ENCODE measurements around the gene XRCC6. TPM values are rescaled to one million over a fixed set of nuclear protein-coding genes. Genes with fewer than 3 reads are reported as not detected.

XRCC6 gene
- total RNA-seq, 1 experiment from 2014 or later = 203 TPM

DNA sequence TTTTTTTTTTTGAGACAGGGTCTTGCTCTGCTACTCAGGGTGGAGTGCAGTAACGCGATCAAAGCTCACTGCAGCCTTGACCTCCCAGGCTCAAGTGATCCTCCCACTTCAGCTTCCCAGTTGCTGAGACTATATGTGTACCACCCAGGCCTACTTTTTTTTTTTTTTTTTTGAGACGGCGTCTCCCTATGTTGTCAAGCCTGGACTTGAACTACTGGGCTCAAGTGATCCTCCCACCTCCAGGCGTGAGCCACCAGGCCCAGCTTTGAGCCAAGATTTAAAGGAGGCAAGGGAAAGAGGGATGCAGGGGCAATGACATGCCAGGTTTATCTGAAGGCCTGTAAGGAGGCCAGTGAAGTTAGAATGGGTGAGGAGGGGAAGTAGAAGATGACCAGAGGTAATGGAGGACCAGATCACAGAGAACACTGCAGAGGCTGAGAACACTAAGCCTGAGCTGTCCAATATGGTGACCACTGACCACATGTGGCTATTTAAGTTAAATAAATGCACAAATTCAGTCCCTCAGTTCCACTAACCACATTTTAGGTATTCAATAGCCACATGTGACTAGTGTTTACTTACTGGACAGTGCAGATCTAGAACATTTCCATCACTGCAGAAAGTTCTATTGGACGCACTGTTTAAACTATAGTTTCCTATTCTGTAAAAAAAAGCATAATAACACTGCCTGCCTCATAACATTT, 8.3 kb upstream of the XRCC6 start:
- intact Hi-C loops (cut with micrococcal nuclease) = no loop called here
- ChIA-PET POLR2A (interaction anchor here (1.0 to 1.5 kb wide), 2 partner anchors 9 to 24 kb away, joined by 4 to 6 read pairs; partner anchors contain the start of genes DESI1, PMM1 and XRCC6), CTCF (interaction anchor here (0.6 kb wide), 3 partner anchors 14 to 36 kb away, joined by 3 read pairs; no protein-coding TSS in a partner anchor)
- DNase-seq (ENCODE audit: unreplicated experiment) = no peak
- TF ChIP-seq CTCF (IDR thresholded peaks at IDR 0.05; ENCODE audit: unreplicated experiment) = no peak
- no TSS peak for BruUV-seq (replicated peaks)
- no peaks in the 10 kb centered on the region for H3K27me3 Mint-ChIP-seq (ENCODE audit: insufficient read depth, unreplicated experiment)
- no peak overlapping the region for H3K27ac Mint-ChIP-seq (ENCODE audit: low read depth, unreplicated experiment)
- H3K36me3 Mint-ChIP-seq (ENCODE audit: insufficient read depth, unreplicated experiment) = peaks cover 15% of the 10 kb centered on the region
- H3K4me1 Mint-ChIP-seq (ENCODE audit: insufficient read depth, unreplicated experiment) = peaks cover 19% of the 10 kb centered on the region
- H3K4me3 Mint-ChIP-seq (ENCODE audit: unreplicated experiment) = no peak overlapping the region
- no peaks in the 10 kb centered on the region for H3K9me3 Mint-ChIP-seq (ENCODE audit: unreplicated experiment)

DNA sequence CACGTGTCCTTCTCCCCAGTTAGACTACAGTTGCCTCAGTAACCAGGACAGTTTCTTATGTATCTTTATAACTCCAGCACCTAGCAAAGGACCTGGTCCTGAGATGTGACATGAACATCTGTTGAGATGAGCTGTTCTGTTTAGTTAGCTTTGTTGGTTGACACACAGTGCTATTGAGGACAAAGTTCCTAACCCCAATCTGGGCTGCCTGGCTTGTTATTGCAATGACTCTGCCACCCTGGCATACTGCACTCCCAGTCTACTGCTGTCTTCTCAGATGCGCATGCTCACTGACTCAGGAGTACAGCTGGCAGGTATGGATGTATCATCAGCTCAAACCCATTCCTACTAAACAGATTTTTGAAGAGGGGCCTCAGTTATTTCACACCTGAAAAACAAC, 7.6 kb upstream of the XRCC6 start:
- Mint-ChIP-seq H3K4me3 (ENCODE audit: unreplicated experiment) (no peak overlapping the region), H3K36me3 (ENCODE audit: insufficient read depth, unreplicated experiment) (peaks cover 17% of the 10 kb centered on the region), H3K27ac (ENCODE audit: low read depth, unreplicated experiment) (no peak overlapping the region), H3K4me1 (ENCODE audit: insufficient read depth, unreplicated experiment) (peaks cover 20% of the 10 kb centered on the region), H3K27me3 (ENCODE audit: insufficient read depth, unreplicated experiment) (no peaks in the 10 kb centered on the region), H3K9me3 (ENCODE audit: unreplicated experiment) (no peaks in the 10 kb centered on the region)
- ChIA-PET POLR2A (interaction anchor here (0.6 to 1.5 kb wide), 3 partner anchors 8 to 70 kb away, joined by 3 to 6 read pairs (median 4); partner anchors contain the start of genes DESI1, PMM1 and XRCC6), CTCF (interaction anchor here (1.4 kb wide), 1 partner anchor 16 kb away, joined by 4 read pairs; no protein-coding TSS in a partner anchor)
- intact Hi-C loops (cut with micrococcal nuclease) = no loop called here
- DNase-seq (ENCODE audit: unreplicated experiment) = no peak
- TF ChIP-seq CTCF (IDR thresholded peaks at IDR 0.05; ENCODE audit: unreplicated experiment) = no peak
- no TSS peak for BruUV-seq (replicated peaks)

DNA sequence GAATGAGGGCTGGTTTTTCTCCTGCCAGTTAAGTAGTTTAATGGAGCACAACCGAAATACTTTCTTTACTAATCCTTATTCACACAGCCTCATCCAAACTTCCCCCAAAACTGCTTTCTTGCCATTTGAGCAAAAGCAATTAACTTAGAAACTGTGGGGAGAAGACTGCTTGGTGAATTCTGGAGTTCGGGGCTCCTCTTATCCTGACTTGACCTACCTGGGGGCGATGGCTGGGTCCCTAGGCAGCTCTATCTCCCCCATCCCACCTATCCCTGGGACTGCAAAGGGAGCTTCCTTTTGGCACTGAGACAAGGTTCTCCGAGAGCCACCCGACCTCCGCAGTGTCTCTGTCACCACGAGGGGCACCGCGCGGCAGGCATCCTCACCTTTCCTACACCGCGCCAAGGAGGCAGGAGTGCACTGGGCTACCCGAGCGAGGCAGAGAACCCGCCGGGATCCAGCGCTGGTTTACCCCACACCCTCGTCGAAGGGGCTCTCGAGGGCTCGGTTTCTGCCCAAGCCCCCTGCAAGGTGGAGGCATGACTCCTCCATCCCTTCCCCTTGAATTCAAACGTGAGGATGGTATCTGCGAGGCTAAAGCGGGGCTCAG, 1.0 kb upstream of the XRCC6 start:
- Mint-ChIP-seq H3K27me3 (ENCODE audit: insufficient read depth, unreplicated experiment) (no peaks in the 10 kb centered on the region), H3K4me1 (ENCODE audit: insufficient read depth, unreplicated experiment) (peaks cover 29% of the 10 kb centered on the region), H3K27ac (ENCODE audit: low read depth, unreplicated experiment) (peak overlapping the region; percentile 95), H3K9me3 (ENCODE audit: unreplicated experiment) (no peaks in the 10 kb centered on the region), H3K4me3 (ENCODE audit: unreplicated experiment) (peak overlapping the region; percentile 93), H3K36me3 (ENCODE audit: insufficient read depth, unreplicated experiment) (peaks cover 47% of the 10 kb centered on the region)
- no TSS peak for BruUV-seq (replicated peaks)
- no peak for TF ChIP-seq CTCF (IDR thresholded peaks at IDR 0.05; ENCODE audit: unreplicated experiment)
- CTCF ChIA-PET = interaction anchor here (0.6 to 2.5 kb wide), 5 partner anchors 16 to 76 kb away, joined by 3 to 18 read pairs (median 4); partner anchors contain the start of gene POLR3H
- intact Hi-C loops (cut with micrococcal nuclease) = no loop called here
- DNase-seq (ENCODE audit: unreplicated experiment) = peak; percentile 33
- POLR2A ChIA-PET = interaction anchor here (0.6 to 4.7 kb wide), 21 partner anchors 10 to 968 kb away, joined by 3 to 60 read pairs (median 5); partner anchors contain the start of genes PMM1, POLR3H, TEF and TOB2

DNA sequence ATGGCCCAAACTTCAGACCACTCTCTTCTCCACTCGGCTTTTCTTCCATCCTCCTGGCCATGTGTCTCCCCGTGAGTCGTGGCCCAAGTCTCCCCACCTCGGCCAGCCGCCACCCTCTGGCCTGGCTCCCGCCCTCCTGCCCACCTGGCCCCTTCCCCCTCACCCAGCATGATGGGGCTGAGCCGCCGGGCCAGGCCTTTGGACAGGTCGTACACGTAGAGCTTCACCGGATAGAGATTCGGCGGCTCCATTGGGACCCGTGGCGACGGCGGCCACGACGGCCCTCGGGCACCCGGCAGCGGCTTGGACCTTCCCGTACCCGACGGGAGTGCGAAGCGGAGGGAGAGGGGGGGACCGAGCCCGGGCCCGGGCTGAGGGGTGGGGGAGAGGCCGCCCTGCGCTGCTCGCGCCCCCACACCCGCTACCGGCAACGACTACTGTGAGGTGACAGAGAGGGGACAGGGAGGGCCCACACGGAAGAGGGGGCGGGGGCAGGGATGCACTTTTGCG, 451 bp upstream of the XRCC6 start, which contains the start of gene DESI1:
Gene DESI1, minus strand, starts transcription at position 455 of the 510 bp plus-strand sequence. Its CDS starts 204 bp downstream, at position 251.
- intact Hi-C loops (cut with micrococcal nuclease) = no loop called here
- Mint-ChIP-seq H3K9me3 (ENCODE audit: unreplicated experiment) (no peaks in the 10 kb centered on the region), H3K27me3 (ENCODE audit: insufficient read depth, unreplicated experiment) (no peaks in the 10 kb centered on the region), H3K4me1 (ENCODE audit: insufficient read depth, unreplicated experiment) (peaks cover 29% of the 10 kb centered on the region), H3K4me3 (ENCODE audit: unreplicated experiment) (peak within 1 kb of the TSS; percentile 93), H3K36me3 (ENCODE audit: insufficient read depth, unreplicated experiment) (peaks cover 53% of the 10 kb centered on the region), H3K27ac (ENCODE audit: low read depth, unreplicated experiment) (peak within 1 kb of the TSS; percentile 95)
- BruUV-seq (replicated peaks) = no TSS peak
- TF ChIP-seq CTCF (IDR thresholded peaks at IDR 0.05; ENCODE audit: unreplicated experiment) = no peak
- POLR2A ChIA-PET = interaction anchor here (0.5 to 4.7 kb wide), 29 partner anchors 8 to 763 kb away, joined by 3 to 60 read pairs (median 5); partner anchors contain the start of genes PMM1, POLR3H, SNU13 and TEF
- DNase-seq (ENCODE audit: unreplicated experiment) = peak; percentile 38
- CTCF ChIA-PET = interaction anchor here (0.6 to 2.5 kb wide), 3 partner anchors 17 to 30 kb away, joined by 3 to 18 read pairs (median 9); no protein-coding TSS in a partner anchor
